SK-N-SH treated with all-trans-retinoic acid at 6 μM for 48 hours (cell line): ENCODE data around the gene NADK.

Source experiments
- ATAC-seq: fragments of 200-7000 bp; cut with Tn5 transposase; 3 replicates; pipeline ENCODE4 v1.9.1; 2020; ENCODE audit warnings: mild to moderate bottlenecking, moderate library complexity
- ARNTL ChIP-seq: fragments of 450-650 bp; formaldehyde crosslinking; IDR thresholded peaks from 2 replicates; pipeline ENCODE4 v1.5.0; 2020; ENCODE audit warnings: low read depth, mild to moderate bottlenecking, moderate library complexity, borderline replicate concordance
- BACH2 ChIP-seq: fragments of 250-450 bp; sonication (Bioruptor Pico); IDR thresholded peaks from 2 replicates; pipeline ENCODE4 v1.9.0; 2021; ENCODE audit warnings: mild to moderate bottlenecking, borderline replicate concordance
- CSDC2 ChIP-seq: fragments of 250-450 bp; sonication (Bioruptor Pico); IDR thresholded peaks from 2 replicates; pipeline ENCODE4 v1.5.0; 2020; ENCODE audit warnings: mild to moderate bottlenecking, moderate library complexity
- CSRNP3 ChIP-seq: fragments of 250-450 bp; sonication (Bioruptor Pico); IDR thresholded peaks from 2 replicates; pipeline ENCODE4 v1.5.1; 2021; ENCODE audit warnings: mild to moderate bottlenecking, moderate library complexity
- ESRRG ChIP-seq: fragments of 250-450 bp; sonication (Bioruptor Pico); IDR thresholded peaks from 2 replicates; pipeline ENCODE4 v1.6.1; 2021; ENCODE audit warnings: mild to moderate bottlenecking
- GLIS3 ChIP-seq: fragments of 250-450 bp; sonication (Bioruptor Pico); IDR thresholded peaks from 2 replicates; pipeline ENCODE4 v1.5.0; 2020; ENCODE audit warnings: mild to moderate bottlenecking, moderate library complexity
- ISL1 ChIP-seq: fragments of 250-450 bp; sonication (Bioruptor Pico); IDR thresholded peaks from 2 replicates; pipeline ENCODE4 v2.1.2; 2022; ENCODE audit warnings: mild to moderate bottlenecking, moderate library complexity
- OSR1 ChIP-seq: fragments of 250-450 bp; sonication (Bioruptor Pico); IDR thresholded peaks from 2 replicates; pipeline ENCODE4 v1.8.0; 2022; ENCODE audit warnings: moderate library complexity, mild to moderate bottlenecking, inconsistent platforms
- PATZ1 ChIP-seq: fragments of 250-450 bp; sonication (Bioruptor Pico); IDR thresholded peaks from 2 replicates; pipeline ENCODE4 v1.8.0; 2020; ENCODE audit warnings: mild to moderate bottlenecking, moderate library complexity, borderline replicate concordance
- PPARA ChIP-seq: fragments of 250-450 bp; sonication (Bioruptor Pico); IDR thresholded peaks from 2 replicates; pipeline ENCODE4 v1.5.0; 2020; ENCODE audit warnings: mild to moderate bottlenecking, borderline replicate concordance
- RARB ChIP-seq: fragments of 250-450 bp; sonication (Bioruptor Pico); IDR thresholded peaks from 2 replicates; pipeline ENCODE4 v1.8.0; 2021; ENCODE audit warnings: mild to moderate bottlenecking, moderate library complexity
- SNAI2 ChIP-seq: fragments of 250-450 bp; sonication (Bioruptor Pico); IDR thresholded peaks from 2 replicates; pipeline ENCODE4 v1.5.0; 2020; ENCODE audit warnings: mild to moderate bottlenecking, moderate library complexity
- TCF4 ChIP-seq: fragments of 250-450 bp; sonication (Bioruptor Pico); IDR thresholded peaks from 2 replicates; pipeline ENCODE4 v1.8.0; 2021; ENCODE audit warnings: mild to moderate bottlenecking, moderate library complexity, borderline replicate concordance
- TSHZ2 ChIP-seq: fragments of 250-450 bp; sonication (Bioruptor Pico); IDR thresholded peaks from 2 replicates; pipeline ENCODE4 v1.5.0; 2020; ENCODE audit warnings: mild to moderate bottlenecking, moderate library complexity
- ZFP3 ChIP-seq: fragments of 250-450 bp; sonication (Bioruptor Pico); IDR thresholded peaks from 2 replicates; pipeline ENCODE4 v1.5.0; 2020; ENCODE audit warnings: mild to moderate bottlenecking, moderate library complexity
- ZFP30 ChIP-seq: fragments of 450-650 bp; formaldehyde crosslinking; IDR thresholded peaks from 2 replicates; pipeline ENCODE4 v1.5.0; 2022; ENCODE audit warnings: mild to moderate bottlenecking, moderate library complexity
- ZNF565 ChIP-seq: fragments of 450-650 bp; formaldehyde crosslinking; conservative IDR thresholded peaks from 2 replicates; pipeline ENCODE4 v1.5.0; 2020; ENCODE audit warnings: low read depth, mild to moderate bottlenecking, moderate library complexity
- ZNF8 ChIP-seq: fragments of 450-650 bp; formaldehyde crosslinking; IDR thresholded peaks from 2 replicates; pipeline ENCODE4 v1.5.0; 2020; ENCODE audit warnings: mild to moderate bottlenecking, moderate library complexity
- TF ChIP-seq, protein P1 (sequence below): fragments of 250-450 bp; sonication (Bioruptor Pico); IDR thresholded peaks from 2 replicates; pipeline ENCODE4 v1.8.0; 2021; ENCODE audit warnings: low read depth, mild to moderate bottlenecking, moderate library complexity, borderline replicate concordance
- TF ChIP-seq, protein P2 (sequence below): fragments of 250-450 bp; sonication (Bioruptor Pico); IDR thresholded peaks from 2 replicates; pipeline ENCODE4 v1.5.1; 2020; ENCODE audit warnings: low read depth, mild to moderate bottlenecking, moderate library complexity

NADK gene

DNA sequence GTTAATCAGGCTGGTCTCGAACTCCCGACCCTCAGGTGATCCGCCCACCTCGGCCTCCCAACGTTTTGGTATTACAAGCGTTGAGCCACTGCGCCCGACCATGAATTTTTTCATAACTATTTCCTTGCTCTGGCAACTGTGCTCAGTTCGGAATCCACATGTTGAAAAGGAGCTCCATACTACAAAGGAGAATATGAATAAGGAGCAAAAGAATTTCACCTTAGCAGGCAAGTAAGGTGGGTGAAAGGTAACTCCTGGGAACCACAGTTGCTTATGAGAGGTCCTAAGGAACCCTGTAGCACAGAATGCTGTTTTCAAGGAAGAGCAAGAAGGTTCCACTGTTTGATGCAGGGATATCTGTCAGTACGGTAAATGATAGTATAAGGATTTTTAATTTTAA lies 29.9 kb upstream of the NADK start (continued):
- TF ChIP-seq TSHZ2 (CRISPR knock-in tag) (no peak), ZFP30 (CRISPR knock-in tag) (no peak)
- TF ChIP-seq, protein P1, sequence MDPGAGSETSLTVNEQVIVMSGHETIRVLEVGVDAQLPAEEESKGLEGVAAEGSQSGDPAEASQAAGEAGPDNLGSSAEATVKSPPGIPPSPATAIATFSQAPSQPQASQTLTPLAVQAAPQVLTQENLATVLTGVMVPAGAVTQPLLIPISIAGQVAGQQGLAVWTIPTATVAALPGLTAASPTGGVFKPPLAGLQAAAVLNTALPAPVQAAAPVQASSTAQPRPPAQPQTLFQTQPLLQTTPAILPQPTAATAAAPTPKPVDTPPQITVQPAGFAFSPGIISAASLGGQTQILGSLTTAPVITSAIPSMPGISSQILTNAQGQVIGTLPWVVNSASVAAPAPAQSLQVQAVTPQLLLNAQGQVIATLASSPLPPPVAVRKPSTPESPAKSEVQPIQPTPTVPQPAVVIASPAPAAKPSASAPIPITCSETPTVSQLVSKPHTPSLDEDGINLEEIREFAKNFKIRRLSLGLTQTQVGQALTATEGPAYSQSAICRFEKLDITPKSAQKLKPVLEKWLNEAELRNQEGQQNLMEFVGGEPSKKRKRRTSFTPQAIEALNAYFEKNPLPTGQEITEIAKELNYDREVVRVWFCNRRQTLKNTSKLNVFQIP (CRISPR knock-in tag): no peak

DNA sequence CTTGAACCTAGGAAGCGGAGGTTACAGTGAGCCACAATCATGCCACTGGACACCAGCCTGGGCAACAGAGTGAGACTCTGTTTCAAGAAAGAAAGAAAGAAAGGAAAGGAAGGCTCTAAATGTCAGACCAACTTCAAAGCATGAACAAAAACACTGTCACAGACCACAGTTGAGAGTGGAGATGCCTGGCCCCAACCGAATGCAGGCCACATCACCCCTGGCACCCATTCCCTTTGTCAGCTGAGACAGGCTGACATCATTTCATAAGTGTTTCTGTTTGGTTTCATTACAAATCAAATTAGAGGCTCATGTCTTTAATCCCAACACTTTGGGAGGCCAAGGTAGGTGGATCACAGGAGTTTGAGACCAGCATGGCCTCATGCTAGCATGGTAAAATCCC lies 28.6 kb upstream of the NADK start:
- TF ChIP-seq ARNTL (CRISPR knock-in tag): no peak
- TF ChIP-seq ISL1 (CRISPR knock-in tag): no peak
- TF ChIP-seq ZNF565 (CRISPR knock-in tag): no peak
- TF ChIP-seq TSHZ2 (CRISPR knock-in tag): no peak
- no peak for TF ChIP-seq TCF4
- no peak for TF ChIP-seq PATZ1 (CRISPR knock-in tag)
- TF ChIP-seq ESRRG (CRISPR knock-in tag): no peak
- no peak for TF ChIP-seq BACH2 (CRISPR knock-in tag)
- TF ChIP-seq OSR1 (CRISPR knock-in tag): no peak
- no peak for TF ChIP-seq RARB (CRISPR knock-in tag)
- no peak for TF ChIP-seq PPARA
- TF ChIP-seq CSRNP3 (CRISPR knock-in tag): no peak
- no peak for TF ChIP-seq CSDC2 (CRISPR knock-in tag)
- no peak for TF ChIP-seq SNAI2 (CRISPR knock-in tag)
- TF ChIP-seq GLIS3 (CRISPR knock-in tag): no peak
- TF ChIP-seq, protein P2, sequence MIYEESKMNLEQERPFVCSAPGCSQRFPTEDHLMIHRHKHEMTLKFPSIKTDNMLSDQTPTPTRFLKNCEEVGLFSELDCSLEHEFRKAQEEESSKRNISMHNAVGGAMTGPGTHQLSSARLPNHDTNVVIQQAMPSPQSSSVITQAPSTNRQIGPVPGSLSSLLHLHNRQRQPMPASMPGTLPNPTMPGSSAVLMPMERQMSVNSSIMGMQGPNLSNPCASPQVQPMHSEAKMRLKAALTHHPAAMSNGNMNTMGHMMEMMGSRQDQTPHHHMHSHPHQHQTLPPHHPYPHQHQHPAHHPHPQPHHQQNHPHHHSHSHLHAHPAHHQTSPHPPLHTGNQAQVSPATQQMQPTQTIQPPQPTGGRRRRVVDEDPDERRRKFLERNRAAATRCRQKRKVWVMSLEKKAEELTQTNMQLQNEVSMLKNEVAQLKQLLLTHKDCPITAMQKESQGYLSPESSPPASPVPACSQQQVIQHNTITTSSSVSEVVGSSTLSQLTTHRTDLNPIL (CRISPR knock-in tag): no peak
- TF ChIP-seq ZNF8: no peak
- ATAC-seq: no peak

DNA sequence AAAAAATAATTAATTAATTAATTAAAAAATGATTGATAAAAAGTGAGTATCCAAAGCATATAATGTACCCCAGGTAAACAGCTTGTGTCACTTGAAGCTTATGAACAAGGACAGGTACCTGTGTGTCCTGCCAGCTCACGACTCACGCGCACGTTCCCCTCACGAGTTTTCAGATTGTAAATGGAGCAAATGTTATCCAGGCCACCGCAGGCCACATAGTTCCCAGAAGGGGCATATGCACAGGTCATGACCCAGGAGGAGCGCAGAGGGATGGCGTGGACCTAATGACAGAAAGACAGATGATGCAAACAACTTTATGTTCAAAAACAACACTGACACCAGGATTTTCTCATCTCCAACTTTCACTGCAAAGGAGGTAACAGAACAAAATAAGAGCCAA lies 26.0 kb upstream of the NADK start:
- TF ChIP-seq ZFP3 (CRISPR knock-in tag): no peak
- no peak for TF ChIP-seq GLIS3 (CRISPR knock-in tag)
- no peak for TF ChIP-seq ISL1 (CRISPR knock-in tag)
- no peak for TF ChIP-seq ARNTL (CRISPR knock-in tag)
- no peak for TF ChIP-seq PATZ1 (CRISPR knock-in tag)
- TF ChIP-seq ZNF8: no peak
- no peak for TF ChIP-seq CSRNP3 (CRISPR knock-in tag)
- TF ChIP-seq ESRRG (CRISPR knock-in tag): no peak
- no peak for TF ChIP-seq PPARA
- no peak for ATAC-seq
